Sigmoid colon (tissue), 3 donors: Measurements from ENCODE around the gene GPR32.

ENCODE experiments used
- CTCF ChIP-seq, 4 experiments: fragments of 450-650 bp in 3 of 4; fragments of 200-600 bp in 1 of 4; IDR thresholded peaks; one replicate each; pipeline ENCODE4 v1.5.1; 2016 to 2019; ENCODE audit warnings: antibody characterized with exemption in 4 of 4, mild to moderate bottlenecking in 3 of 4, moderate library complexity in 2 of 4
- POLR2A ChIP-seq, 2 donors: fragments of 450-650 bp; IDR thresholded peaks; one replicate each; pipeline ENCODE4 v1.6.1; 2016; ENCODE audit warnings: antibody characterized with exemption in 2 of 2, mild to moderate bottlenecking in 2 of 2, moderate library complexity in 2 of 2

DNA sequence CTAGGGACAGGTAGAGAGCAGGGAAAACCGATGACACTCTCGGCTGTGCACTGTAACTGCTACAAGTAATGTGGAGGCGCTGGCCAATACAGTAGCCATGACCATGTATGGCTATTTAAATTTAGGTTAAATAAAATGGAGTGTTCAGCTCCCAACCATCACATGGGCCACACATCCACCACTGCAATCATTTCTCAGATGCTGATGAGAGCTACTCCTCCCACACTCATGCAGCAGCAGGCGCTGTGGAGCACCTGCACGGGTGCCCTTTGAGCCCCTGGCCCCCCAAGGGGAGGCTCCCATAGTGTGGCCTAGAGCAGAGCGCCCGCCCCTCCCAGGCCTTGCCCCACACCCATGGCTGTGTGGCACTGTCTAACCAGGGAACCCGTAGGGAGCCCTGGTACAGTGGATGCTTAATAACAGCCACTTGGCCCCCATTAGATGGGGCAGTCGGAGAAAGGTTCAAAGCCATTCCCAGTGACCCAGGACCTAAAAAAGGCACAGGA, 25.9 kb downstream of the GPR32 start:
- TF ChIP-seq CTCF (IDR thresholded peaks at IDR 0.05) (no peak), POLR2A (IDR thresholded peaks at IDR 0.05) (no peak)
